Glomerular visceral epithelial cell (primary cell): ENCODE data around the gene PRKAG2.

Source experiments
- DNase-seq: peaks from one replicate; pipeline ENCODE4 v3.0.0-alpha.2; 2016; ENCODE audit errors: extremely low spot score

PRKAG2 gene

DNA sequence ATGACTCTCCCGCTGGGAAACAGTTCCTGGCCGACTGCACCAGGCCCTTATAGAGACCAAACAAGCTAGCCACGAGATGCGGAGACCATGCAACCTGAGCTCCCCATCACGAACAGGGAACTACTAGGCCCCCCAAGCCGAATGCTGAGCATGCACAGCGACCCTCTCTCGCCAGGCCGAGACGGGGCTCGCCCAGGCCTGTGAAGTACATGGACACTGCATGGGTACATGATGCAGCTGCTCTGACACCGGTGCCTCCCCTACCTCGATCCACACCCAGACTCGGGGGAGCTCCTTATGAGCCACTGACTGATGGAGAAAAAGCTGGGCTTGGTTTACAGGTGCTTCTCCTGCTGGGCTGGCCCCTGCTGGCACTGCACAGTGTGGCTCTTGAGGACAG, 285.0 kb downstream of the PRKAG2 start:
- DNase-seq: no peak

DNA sequence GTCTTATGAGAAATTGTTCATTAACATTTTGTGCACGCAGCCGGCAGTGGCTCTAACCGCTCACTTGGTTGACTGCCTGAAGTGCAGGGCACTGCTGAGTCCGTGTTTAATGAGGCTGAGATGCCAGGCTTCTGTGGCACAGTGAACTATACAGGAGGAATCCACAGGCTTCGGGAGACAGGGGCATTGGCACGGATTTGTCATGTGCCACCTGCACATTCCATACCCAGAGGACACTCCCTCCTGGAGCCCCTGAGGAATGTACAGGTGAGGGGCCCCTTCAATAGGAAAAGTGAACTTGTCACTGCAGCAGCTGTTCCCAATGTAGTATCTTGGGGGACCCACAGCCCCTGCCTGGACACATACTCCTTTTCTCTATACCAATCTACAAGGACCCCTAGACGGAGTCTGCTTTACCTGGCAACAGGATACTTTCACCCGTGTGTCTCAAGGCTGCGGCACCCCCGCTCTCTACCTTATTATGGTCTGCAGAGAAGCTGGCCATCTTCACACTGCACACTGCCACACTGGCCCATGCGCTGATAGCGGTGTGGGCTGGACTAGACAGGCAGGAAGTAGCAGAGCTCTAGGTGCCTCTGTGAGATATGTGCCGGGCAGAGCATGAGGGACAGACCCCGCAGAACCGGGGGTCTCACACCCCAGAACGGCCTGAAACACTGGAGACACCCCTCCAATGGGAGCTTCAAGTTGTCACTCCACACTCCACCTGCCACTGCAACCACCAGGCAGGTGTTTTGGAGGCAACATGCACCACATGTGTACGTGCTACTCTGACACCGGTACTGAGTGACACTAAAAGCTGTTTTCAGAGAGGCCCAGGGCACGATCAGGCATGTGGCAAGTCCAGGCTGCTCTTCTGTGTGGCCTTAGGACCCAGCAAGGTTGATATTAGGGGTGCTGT, 285.8 kb downstream of the PRKAG2 start:
- peak; percentile 28 for DNase-seq

DNA sequence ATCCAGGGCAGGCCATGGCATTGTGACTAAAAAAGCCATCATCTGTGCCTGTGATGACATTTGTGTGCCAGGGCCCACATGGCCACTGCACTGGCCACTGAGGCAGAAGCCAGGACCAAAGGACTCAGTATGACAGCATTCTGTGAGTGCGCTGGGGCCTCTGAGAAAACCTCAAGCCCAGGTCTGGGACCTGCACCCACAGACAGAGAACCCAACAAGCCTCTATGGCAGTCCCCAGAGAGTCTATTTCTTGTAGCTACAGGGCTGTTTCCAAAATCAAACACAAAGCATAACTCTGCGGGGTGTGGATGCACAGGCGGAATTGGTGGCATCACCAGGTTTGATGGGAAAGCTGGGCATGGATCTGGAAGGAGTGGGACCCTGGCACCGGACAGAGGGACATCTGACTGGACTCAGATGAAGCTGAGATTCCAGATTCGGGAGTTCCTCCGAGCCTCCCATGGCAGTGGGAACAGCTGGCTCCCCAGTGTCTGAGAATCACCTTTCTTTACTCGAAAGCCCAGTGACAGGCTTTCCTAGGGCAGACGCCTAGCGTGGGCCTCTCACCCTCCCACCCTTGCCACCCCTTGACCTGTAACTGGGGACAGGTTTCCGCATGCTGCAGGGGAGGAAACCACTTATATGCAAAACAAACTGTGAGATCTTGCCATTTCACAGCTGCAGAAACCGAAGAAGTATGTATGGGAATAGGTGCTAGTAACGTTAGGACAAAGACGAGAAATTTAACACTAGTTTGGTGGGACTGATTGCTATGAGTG, 286.7 kb downstream of the PRKAG2 start:
- DNase-seq: no peak

DNA sequence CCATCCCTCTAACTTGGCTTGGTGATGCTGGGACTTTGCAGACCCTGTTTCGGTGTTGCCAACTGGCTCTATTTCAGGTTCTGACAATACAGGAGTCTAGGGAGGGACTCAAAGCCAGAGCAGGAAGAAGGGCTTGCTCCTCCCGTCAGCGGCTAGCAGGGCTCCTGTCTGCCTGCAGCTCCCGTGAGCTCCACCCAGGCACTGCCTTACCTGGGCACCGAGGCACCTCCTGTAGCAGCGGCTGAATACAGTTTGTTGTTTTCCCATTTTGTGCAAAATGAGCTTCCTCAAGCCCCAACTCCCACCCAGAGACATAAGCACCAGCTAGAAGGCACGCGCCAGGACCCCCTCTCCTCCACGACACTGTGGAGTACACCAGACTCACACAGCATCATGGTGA, 287.9 kb downstream of the PRKAG2 start:
- no peak for DNase-seq

DNA sequence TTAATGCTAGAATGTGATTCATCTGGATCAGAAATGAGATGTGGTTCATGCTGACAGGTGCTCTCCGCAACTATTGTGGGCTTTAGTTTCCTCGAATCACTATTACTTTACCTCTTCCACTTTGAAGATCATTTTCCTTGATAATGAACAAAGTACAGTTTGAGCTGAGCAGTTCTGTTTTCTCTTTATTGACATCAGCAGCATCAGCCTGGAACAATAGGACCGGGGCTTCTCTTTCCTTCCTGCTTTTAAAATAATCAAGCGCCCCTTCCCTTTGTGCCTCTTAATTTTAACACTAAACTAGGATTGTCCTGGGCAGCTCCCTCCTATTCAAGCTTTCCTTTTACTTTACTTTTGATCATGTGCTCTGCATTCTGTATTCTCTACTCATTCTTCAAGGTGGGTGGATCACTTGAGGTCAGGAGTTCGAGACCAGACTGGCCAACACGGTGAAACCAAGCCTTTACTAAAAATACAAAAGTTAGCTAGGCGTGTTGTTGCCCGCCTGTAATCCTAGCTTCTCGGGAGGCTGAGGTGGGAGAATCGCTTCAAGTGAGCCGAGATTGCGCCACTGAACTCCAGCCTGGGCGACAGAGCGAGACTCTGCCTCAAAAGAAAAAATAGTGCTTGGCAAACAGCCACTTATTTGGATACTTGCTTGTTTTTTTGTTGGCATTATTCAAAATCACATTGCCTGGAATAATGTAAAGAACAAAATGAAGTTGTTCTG, 290.2 kb downstream of the PRKAG2 start:
- no peak for DNase-seq

GRCh38 chr7:151585744-151586393, 291.0 kb downstream of the PRKAG2 start:
- no peak for DNase-seq

DNA sequence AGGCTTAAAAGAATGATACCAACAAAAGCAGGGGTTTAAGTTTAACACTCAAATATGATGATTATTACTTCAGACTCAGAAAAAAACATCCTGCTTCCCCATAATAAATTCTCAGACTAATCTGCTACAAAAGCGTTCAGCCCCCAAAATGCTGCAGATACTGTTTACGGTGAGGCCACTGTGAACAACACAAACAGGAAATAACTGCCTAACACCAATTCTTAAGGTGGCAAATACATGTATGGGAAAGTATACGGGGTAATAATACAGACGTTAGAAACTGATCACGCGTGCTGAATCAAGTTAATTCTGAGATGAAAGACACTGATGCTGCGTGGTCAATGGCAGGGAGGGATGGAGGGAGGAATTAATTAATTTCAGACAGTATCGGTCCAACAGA, 295.2 kb downstream of the PRKAG2 start:
- DNase-seq: no peak

DNA sequence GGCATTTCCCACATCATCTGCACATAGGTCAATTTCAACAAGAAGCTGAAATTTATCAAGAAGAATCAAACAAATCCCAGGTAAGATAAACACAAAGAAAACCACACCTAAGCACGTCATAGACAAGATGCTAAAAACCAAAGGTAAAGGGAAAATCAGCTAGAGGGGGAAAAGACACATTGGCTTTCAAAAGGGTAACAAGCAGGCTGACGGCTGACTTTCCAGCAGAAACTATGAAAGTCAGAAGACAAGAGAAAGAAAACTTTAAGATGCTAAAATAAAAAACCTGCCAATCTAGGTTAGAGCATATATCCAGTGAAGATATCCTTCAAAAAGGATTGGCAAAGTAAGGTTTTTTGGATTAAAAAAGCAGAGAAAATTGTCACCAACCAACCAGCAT, 297.3 kb downstream of the PRKAG2 start:
- no peak for DNase-seq

DNA sequence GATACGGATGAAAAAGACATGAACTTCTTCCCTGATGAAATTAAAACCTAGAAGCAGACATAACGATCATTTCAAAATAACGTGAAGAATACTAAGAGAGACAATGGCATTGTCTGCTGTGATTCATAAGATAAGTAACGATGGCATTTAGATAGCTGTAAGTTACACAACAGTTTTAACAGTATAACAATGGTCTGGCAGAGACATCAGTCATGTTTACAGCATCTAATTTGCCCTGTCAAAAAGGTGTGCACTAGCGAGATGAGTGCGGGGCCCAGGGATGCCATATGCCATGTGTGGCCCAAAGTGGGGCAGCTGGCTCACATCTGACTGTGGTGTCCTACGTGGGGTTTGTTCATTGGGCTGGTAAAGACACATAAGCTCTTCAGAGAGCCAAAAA, 301.5 kb downstream of the PRKAG2 start:
- no peak for DNase-seq

GRCh38 chr7:151573046-151573445, 303.9 kb downstream of the PRKAG2 start:
- peak; percentile 83 for DNase-seq

- DNase-seq: peak; percentile 22
Measured at GRCh38 chr7:151572136-151572535, 304.8 kb downstream of the PRKAG2 start.

- DNase-seq: no peak
Measured at GRCh38 chr7:151571471-151571870, 305.4 kb downstream of the PRKAG2 start.

DNA sequence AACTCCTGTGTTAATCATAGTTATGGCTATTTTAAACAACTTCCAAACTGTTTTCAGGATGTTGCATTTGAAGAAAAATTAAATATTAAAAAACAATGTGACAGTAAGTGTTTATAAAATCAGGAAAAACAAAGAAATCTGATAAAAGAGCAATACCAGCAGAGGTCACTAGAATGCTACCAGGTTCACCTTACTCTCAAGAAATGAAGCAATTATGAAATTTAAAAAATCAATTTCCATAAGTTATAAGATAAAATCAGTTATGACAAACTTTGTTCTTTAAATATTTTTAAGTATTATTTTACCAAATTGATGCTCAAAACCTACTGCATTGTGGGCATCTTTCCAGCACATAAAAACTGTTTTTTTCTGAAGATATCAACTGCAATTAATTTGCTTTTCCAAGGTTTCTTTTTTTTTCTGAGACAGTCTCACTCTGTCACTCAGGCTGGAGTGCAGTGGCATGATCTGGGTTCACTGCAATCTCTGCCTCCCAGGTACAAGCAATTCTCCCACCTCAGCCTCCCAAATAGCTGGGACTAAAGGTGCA, 306.5 kb downstream of the PRKAG2 start:
- DNase-seq: peak; percentile 18

DNA sequence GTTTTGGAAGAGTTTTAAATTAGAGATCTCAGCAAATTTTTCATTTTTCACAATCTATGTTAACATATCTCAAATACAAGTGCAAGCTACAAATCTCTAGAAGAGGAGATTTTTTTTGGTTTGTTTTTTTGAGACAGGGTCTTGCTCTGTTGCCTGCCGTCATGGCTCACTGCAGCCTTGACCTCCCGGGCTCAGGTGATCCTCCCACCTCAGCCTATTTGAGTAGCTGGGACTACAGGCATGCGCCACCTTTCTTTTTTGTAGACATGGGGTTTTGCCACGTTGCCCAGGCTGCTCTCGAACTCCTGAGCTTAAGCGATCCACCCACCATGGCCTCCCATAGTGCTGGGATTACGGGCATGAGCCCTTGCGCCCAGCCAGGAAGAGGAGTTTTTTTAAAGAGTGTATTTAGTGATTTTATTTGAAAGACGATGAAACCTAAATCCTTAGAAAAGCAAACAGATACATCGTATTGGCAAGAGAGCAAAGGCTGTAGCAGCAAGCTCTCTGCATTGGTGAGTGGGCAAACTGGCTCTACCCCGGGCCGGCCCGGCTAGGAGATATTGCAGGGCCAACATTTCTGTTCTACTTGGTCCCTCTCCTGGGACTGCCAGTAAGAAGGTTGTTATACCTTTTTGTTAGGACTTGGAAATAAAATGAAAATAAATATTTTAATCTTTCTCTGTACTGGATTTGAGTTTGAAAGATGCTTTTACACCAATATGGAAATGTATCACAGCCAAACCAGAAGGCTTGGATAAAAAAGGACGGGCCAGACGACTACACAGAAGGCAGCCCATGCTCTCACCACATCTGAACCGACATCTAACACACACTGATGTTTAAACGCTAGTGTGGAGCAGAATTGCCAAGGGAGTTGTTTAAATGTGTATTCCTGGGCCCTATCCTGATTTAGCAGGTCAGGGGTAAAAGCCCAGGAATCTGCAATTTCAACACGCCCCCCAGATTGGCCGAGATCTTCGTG, 307.7 kb downstream of the PRKAG2 start:
- DNase-seq: no peak

DNA sequence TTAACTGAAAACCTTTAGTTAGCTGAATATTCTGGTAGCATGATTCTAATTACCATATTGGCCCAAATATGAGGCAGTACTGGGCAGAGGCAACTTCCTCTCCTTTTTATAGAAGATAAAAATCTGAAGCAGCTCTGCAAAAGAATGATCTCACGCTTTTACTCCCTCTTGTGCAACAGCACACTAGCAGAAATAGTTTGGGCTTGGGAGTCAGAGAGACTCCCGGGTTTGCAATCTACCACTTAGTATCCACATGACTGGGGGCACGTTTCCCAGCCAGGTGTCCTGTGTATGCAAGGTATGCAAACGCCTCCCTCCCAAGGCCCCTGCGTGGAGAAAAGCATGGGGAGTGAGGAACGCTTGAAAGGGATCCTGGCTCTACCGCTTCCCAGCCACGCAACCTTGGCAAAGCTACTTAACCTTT, 310.0 kb downstream of the PRKAG2 start:
- no peak for DNase-seq

GRCh38 chr7:151565541-151565940, 311.4 kb downstream of the PRKAG2 start:
- DNase-seq: no peak

DNA sequence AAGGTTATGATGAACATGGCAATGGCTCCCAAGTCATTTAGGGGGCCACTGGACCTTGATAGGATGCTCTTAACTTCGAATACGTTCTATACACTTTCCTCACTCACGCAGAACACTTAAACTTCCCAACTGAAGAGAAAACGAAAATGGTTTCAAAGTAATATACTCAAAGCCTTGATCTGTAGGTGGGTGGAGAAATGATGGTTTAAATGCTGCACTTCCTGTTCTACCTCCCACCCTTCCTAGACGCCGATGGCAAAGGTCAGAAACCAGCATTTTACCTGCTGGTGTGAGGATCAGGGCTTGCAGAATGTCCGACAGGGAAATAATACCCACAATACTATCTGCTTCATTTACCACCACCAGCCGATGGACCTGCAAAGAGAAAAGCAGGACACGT, 316.7 kb downstream of the PRKAG2 start:
- DNase-seq: no peak

- DNase-seq: no peak
Measured at GRCh38 chr7:151559557-151560183, 317.2 kb downstream of the PRKAG2 start.

DNA sequence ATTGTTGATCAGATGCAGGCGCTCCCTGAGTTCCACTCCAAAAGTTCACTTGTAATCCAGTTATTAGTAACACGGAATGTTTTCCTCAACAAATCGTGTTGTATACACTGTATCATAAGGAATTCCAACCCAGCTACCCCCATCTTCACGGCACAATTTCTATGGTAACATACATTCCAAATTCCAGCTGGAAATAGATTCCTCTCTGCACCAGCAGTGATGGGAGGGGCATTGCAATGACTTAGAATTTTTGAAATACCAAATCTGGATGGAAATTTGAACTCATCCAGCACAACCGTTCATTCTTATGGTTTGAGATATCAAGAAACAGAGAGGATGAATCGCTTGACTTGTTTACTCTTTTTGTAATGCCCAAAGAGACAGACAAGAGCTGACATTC, 318.3 kb downstream of the PRKAG2 start:
- DNase-seq: no peak

DNA sequence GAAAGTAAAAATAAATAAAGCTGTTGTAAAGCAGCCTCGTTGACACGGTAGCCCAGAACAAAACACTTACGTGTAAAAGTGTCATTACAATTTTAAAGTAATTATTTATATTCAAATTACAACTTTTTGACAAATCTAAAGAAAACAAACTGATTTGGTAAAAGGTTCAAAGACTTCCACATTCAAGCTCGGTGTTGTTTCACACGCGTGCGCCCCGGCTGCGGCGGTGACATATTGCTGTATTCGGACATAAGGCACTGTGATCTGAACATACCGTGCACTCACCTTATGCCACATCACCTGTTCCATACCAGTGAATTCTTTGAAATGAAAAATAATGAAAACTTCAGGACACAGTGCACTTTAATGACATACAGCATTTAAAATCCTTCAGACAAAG, 320.3 kb downstream of the PRKAG2 start:
- no peak for DNase-seq
